Peyer's patch (tissue), 4 donors: ENCODE measurements around the gene HSPG2.

ENCODE experiments used
- POLR2A ChIP-seq, 2 donors: fragments of 450-650 bp; IDR thresholded peaks; one replicate each; pipeline ENCODE4 v1.5.1; 2017; ENCODE audit warnings: antibody characterized with exemption in 2 of 2, mild to moderate bottlenecking in 2 of 2, moderate library complexity in 2 of 2
- TF ChIP-seq, protein P1 (sequence below), 6 experiments: fragments of 450-650 bp in 4 of 6; fragments of 200-600 bp in 2 of 6; sonication (generic) in 1 of 6; IDR thresholded peaks; one replicate each; pipeline ENCODE4 v1.5.1; 2017 to 2019; ENCODE audit warnings: antibody characterized with exemption in 6 of 6, mild to moderate bottlenecking in 3 of 6, moderate library complexity in 1 of 6

DNA sequence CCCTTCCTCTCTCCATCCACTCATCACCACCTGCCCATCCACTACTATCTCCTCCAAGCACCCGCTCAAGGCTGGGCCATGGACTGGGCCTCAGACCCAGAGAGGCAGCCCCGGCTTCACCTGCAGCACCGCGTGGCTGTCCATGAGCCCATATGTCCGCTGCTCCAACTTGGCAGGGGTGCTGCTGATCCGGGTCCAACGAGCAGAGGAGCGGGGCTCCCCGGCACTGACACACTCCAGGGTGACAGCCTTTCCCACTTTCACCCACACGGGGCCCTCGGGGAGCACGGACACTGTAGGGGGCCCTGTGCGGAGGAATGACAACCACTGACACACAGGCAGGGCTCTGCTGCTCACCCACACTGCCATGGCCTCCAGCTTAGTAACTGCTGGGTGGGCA lies 96.1 kb downstream of the HSPG2 start:
- TF ChIP-seq, protein P1, sequence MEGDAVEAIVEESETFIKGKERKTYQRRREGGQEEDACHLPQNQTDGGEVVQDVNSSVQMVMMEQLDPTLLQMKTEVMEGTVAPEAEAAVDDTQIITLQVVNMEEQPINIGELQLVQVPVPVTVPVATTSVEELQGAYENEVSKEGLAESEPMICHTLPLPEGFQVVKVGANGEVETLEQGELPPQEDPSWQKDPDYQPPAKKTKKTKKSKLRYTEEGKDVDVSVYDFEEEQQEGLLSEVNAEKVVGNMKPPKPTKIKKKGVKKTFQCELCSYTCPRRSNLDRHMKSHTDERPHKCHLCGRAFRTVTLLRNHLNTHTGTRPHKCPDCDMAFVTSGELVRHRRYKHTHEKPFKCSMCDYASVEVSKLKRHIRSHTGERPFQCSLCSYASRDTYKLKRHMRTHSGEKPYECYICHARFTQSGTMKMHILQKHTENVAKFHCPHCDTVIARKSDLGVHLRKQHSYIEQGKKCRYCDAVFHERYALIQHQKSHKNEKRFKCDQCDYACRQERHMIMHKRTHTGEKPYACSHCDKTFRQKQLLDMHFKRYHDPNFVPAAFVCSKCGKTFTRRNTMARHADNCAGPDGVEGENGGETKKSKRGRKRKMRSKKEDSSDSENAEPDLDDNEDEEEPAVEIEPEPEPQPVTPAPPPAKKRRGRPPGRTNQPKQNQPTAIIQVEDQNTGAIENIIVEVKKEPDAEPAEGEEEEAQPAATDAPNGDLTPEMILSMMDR (IDR thresholded peaks at IDR 0.05): no peak
- no peak for TF ChIP-seq POLR2A (IDR thresholded peaks at IDR 0.05)
